DND-41 (cell line): ENCODE data around the gene SAP25.

Source experiments
- EZH2 ChIP-seq: IDR thresholded peaks from 3 replicates; pipeline ENCODE4 v1.6.1; 2012; ENCODE audit warnings: borderline replicate concordance, low read depth, mild to moderate bottlenecking, moderate library complexity, low read length, inconsistent platforms; ENCODE audit not compliant: severe bottlenecking
- TF ChIP-seq, protein P1 (sequence below): IDR thresholded peaks from 2 replicates; pipeline ENCODE4 v1.5.1; 2012; ENCODE audit warnings: borderline replicate concordance, low read length, moderate library complexity, mild to moderate bottlenecking; ENCODE audit not compliant: poor library complexity, severe bottlenecking; ENCODE audit errors: extremely low read depth

DNA sequence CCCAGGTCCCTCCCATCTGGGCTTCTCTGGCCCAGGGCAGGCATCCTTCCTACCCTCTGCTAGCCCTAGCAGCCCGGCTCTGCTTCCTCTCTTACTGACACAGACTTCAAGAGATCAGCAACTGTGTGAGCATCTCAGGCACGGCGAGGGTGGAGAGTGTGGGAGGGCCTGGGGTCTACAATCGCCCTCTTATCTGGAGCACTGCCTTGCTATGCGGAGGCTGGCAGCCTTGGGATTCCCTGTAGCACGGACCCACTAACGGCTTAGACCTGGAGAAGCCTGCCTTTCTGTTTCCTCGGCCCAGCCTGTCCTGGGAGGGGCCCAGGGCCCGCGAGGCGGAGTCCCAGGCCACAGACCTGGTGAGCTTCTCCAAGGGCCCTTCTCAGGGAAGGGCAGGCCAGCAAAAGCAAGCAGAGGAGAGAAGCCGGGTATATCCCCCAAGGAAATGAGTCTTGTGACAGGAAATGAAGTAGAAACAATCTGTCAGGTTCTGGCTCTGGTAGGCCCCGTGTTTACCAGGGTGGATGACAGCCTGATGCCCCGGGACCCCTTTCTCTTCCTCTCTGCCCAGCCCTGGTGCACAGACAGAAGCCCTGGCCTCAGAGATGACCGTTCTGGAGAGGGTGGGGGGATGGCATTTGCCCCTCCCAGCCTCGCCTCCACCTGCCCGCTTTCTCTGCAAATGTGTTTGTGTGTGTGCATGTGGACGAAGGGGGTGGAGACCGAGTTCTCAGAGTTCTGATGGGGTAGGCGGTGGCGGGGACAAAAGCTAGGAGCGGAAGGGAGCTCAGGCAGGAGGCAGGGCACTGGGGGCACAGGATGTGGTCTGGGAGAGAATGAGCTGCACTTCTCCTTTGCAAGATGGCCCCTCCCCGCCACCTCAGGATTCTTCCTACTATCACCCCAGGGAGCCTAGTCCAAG is 9.7 kb upstream of the SAP25 start:
- TF ChIP-seq, protein P1, sequence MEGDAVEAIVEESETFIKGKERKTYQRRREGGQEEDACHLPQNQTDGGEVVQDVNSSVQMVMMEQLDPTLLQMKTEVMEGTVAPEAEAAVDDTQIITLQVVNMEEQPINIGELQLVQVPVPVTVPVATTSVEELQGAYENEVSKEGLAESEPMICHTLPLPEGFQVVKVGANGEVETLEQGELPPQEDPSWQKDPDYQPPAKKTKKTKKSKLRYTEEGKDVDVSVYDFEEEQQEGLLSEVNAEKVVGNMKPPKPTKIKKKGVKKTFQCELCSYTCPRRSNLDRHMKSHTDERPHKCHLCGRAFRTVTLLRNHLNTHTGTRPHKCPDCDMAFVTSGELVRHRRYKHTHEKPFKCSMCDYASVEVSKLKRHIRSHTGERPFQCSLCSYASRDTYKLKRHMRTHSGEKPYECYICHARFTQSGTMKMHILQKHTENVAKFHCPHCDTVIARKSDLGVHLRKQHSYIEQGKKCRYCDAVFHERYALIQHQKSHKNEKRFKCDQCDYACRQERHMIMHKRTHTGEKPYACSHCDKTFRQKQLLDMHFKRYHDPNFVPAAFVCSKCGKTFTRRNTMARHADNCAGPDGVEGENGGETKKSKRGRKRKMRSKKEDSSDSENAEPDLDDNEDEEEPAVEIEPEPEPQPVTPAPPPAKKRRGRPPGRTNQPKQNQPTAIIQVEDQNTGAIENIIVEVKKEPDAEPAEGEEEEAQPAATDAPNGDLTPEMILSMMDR, result no peak
- TF ChIP-seq EZH2, result no peak
